HEK293 (cell line): ENCODE measurements around the gene CADM4.
"Not testable (repeated sequence)": the region's sequence is repeated elsewhere in the genome, so short reads cannot be mapped to it uniquely, and the experiment has no call there.

Source experiments
- CTCF ChIA-PET: fragments of 350-600 bp; formaldehyde crosslinking; extraction: SDS; loops from one replicate; lab custom pipeline; 2021; ENCODE audit warnings: antibody characterized with exemption; lab: Yijun Ruan, JAX
- POLR2A ChIA-PET: fragments of 300-600 bp; formaldehyde crosslinking; extraction: SDS; loops from one replicate; lab custom pipeline; 2020; ENCODE audit warnings: antibody characterized with exemption, inconsistent platforms; lab: Yijun Ruan, JAX
- H3K27ac ChIP-seq: fragments of 200-500 bp; sonication (Bioruptor generic); 2 replicates; pipeline ENCODE4 v1.5.1; 2014; ENCODE audit warnings: low read depth, low read length, control low read depth, inconsistent platforms; ENCODE audit errors: extremely low read depth
- H3K36me3 ChIP-seq, 2 experiments: fragments of 200-500 bp in 1 of 2; sonication (Bioruptor generic) in 1 of 2; 1 replicate in 1 of 2; 2 replicates in 1 of 2; pipeline ENCODE4 v1.5.1; 2014 to 2017; ENCODE audit warnings: inconsistent platforms in 2 of 2, low read length in 2 of 2; ENCODE audit not compliant: control insufficient read depth in 2 of 2, insufficient read depth in 1 of 2
- H3K4me1 ChIP-seq: fragments of 200-500 bp; sonication (Bioruptor generic); 2 replicates; pipeline ENCODE4 v1.5.1; 2014; ENCODE audit warnings: mild to moderate bottlenecking, low read length, inconsistent platforms; ENCODE audit not compliant: control insufficient read depth, insufficient read depth
- H3K4me3 ChIP-seq: 2 replicates; pipeline ENCODE4 v1.5.1; 2011; ENCODE audit warnings: low read depth, mild to moderate bottlenecking, control low read depth, low read length, moderate library complexity
- H3K9me3 ChIP-seq: fragments of 200-500 bp; sonication (Bioruptor generic); 2 replicates; pipeline ENCODE4 v1.5.1; 2014; ENCODE audit warnings: low read depth, low read length, inconsistent platforms; ENCODE audit not compliant: control insufficient read depth, insufficient read depth
- GLIS2 ChIP-seq: fragments of 450-650 bp; formaldehyde crosslinking; IDR thresholded peaks from 2 replicates; pipeline ENCODE4 v1.5.1; 2016; ENCODE audit warnings: missing biosample characterization, missing genetic modification characterization
- IKZF3 ChIP-seq: fragments of 450-650 bp; IDR thresholded peaks from 2 replicates; pipeline ENCODE4 v1.5.0; 2018; ENCODE audit warnings: missing biosample characterization, mild to moderate bottlenecking, missing genetic modification characterization, moderate library complexity
- INSM2 ChIP-seq: fragments of 450-650 bp; formaldehyde crosslinking; IDR thresholded peaks from 2 replicates; pipeline ENCODE4 v1.5.1; 2016; ENCODE audit warnings: missing biosample characterization, missing genetic modification characterization
- MZF1 ChIP-seq: fragments of 450-650 bp; formaldehyde crosslinking; IDR thresholded peaks from 2 replicates; pipeline ENCODE4 v1.5.1; 2017; ENCODE audit warnings: missing biosample characterization, missing genetic modification characterization, borderline replicate concordance
- PRDM10 ChIP-seq: fragments of 450-650 bp; formaldehyde crosslinking; IDR thresholded peaks from 2 replicates; pipeline ENCODE4 v1.5.1; 2016; ENCODE audit warnings: missing biosample characterization, missing genetic modification characterization
- ZBTB10 ChIP-seq: fragments of 450-650 bp; formaldehyde crosslinking; IDR thresholded peaks from 2 replicates; pipeline ENCODE4 v1.5.1; 2016; ENCODE audit warnings: missing biosample characterization, missing genetic modification characterization
- ZBTB11 ChIP-seq: fragments of 450-650 bp; formaldehyde crosslinking; conservative IDR thresholded peaks from 2 replicates; pipeline ENCODE4 v1.5.1; 2016; ENCODE audit warnings: low read depth, missing biosample characterization, missing genetic modification characterization
- ZFP37 ChIP-seq: fragments of 450-650 bp; formaldehyde crosslinking; IDR thresholded peaks from 2 replicates; pipeline ENCODE4 v1.5.1; 2016; ENCODE audit warnings: missing biosample characterization, missing genetic modification characterization
- ZIC2 ChIP-seq: fragments of 450-650 bp; formaldehyde crosslinking; IDR thresholded peaks from 2 replicates; pipeline ENCODE4 v1.5.1; 2016; ENCODE audit warnings: missing biosample characterization, missing genetic modification characterization
- ZNF146 ChIP-seq: fragments of 450-650 bp; formaldehyde crosslinking; IDR thresholded peaks from 2 replicates; pipeline ENCODE4 v1.5.1; 2016; ENCODE audit warnings: missing biosample characterization, missing genetic modification characterization
- ZNF391 ChIP-seq: fragments of 450-650 bp; formaldehyde crosslinking; IDR thresholded peaks from 2 replicates; pipeline ENCODE4 v1.5.1; 2016; ENCODE audit warnings: low read depth, missing biosample characterization, missing genetic modification characterization, borderline replicate concordance
- ZNF426 ChIP-seq: fragments of 450-650 bp; formaldehyde crosslinking; IDR thresholded peaks from 2 replicates; pipeline ENCODE4 v1.5.1; 2017; ENCODE audit warnings: missing biosample characterization, missing genetic modification characterization, mild to moderate bottlenecking, inconsistent platforms, moderate library complexity
- ZNF585B ChIP-seq: fragments of 450-650 bp; formaldehyde crosslinking; IDR thresholded peaks from 2 replicates; pipeline ENCODE4 v1.5.1; 2016; ENCODE audit warnings: missing biosample characterization, missing genetic modification characterization
- ZNF621 ChIP-seq: fragments of 450-650 bp; formaldehyde crosslinking; IDR thresholded peaks from 2 replicates; pipeline ENCODE4 v1.5.1; 2017; ENCODE audit warnings: missing biosample characterization, missing genetic modification characterization
- ZNF677 ChIP-seq: fragments of 450-650 bp; IDR thresholded peaks from 2 replicates; pipeline ENCODE4 v1.5.0; 2018; ENCODE audit warnings: missing biosample characterization, mild to moderate bottlenecking, missing genetic modification characterization, moderate library complexity
- ZNF76 ChIP-seq: fragments of 450-650 bp; formaldehyde crosslinking; IDR thresholded peaks from 2 replicates; pipeline ENCODE4; 2016; ENCODE audit warnings: low read depth, missing biosample characterization, missing genetic modification characterization, borderline replicate concordance
- ZSCAN23 ChIP-seq: fragments of 450-650 bp; formaldehyde crosslinking; IDR thresholded peaks from 2 replicates; pipeline ENCODE4 v1.5.1; 2016; ENCODE audit warnings: missing biosample characterization, missing genetic modification characterization
- ZSCAN30 ChIP-seq: fragments of 450-650 bp; IDR thresholded peaks from 2 replicates; pipeline ENCODE4 v1.5.1; 2018; ENCODE audit warnings: missing biosample characterization, mild to moderate bottlenecking, missing genetic modification characterization, moderate library complexity

CADM4 gene

GRCh38 chr19:43636121-43636683 lies 3.4 kb downstream of the CADM4 start (continued):
- peak; percentile 60; the same call in 1 of the 2 replicates for TF ChIP-seq PRDM10 (tag by site-specific recombination)

- CTCF ChIA-PET, H3K4me3 ChIP-seq, H3K27ac ChIP-seq, H3K9me3 ChIP-seq, H3K36me3 ChIP-seq: not testable (repeated sequence)
- POLR2A ChIA-PET: interaction anchor here (1.5 kb wide), 1 partner anchor 33 kb away, joined by 4 read pairs; no protein-coding TSS in a partner anchor
- H3K4me1 ChIP-seq: peaks cover 17% of the 10 kb centered on the region
These were observed 4.1 kb downstream of the CADM4 start for GRCh38 chr19:43635561-43635940.

GRCh38 chr19:43634872-43635560 lies 4.6 kb downstream of the CADM4 start:
- H3K4me1 ChIP-seq: peaks cover 13% of the 10 kb centered on the region
- H3K9me3 ChIP-seq: no peaks in the 10 kb centered on the region
- H3K27ac ChIP-seq: no peak overlapping the region
- ChIA-PET CTCF (interaction anchor here (0.9 kb wide), 1 partner anchor 16 kb away, joined by 3 read pairs; no protein-coding TSS in a partner anchor), POLR2A (interaction anchor here (1.5 kb wide), 1 partner anchor 33 kb away, joined by 4 read pairs; no protein-coding TSS in a partner anchor)
- no peak overlapping the region for H3K4me3 ChIP-seq
- H3K36me3 ChIP-seq: peaks cover 0 to 9% of the 10 kb centered on the region in 2 experiments; a peak in 1 of 3 replicates
- TF ChIP-seq IKZF3 (tag by site-specific recombination) (peak; percentile 2), ZSCAN30 (tag by site-specific recombination) (no peak), GLIS2 (tag by site-specific recombination) (peak; percentile 51; the same call in 1 of the 2 replicates), ZNF146 (tag by site-specific recombination) (no peak), ZFP37 (tag by site-specific recombination) (no peak), INSM2 (tag by site-specific recombination) (no peak), ZNF585B (no peak), ZIC2 (peak; percentile 29; the same call in 1 of the 2 replicates), ZNF677 (no peak), ZNF621 (no peak), MZF1 (tag by site-specific recombination) (no peak), ZSCAN23 (tag by site-specific recombination) (no peak), ZNF426 (tag by site-specific recombination) (no peak), ZBTB11 (tag by site-specific recombination) (no peak), ZNF391 (tag by site-specific recombination) (no peak), ZNF76 (no peak), ZBTB10 (peak; percentile 71)
